GM18505 (cell line): ENCODE data around the gene HIPK3.
A peak's percentile ranks its signal among the peaks of the same experiment; 100 is the strongest.
"Not testable (repeated sequence)": the region's sequence is repeated elsewhere in the genome, so short reads cannot be mapped to it uniquely, and the experiment has no call there.

ENCODE experiments used
- ATAC-seq: cut with Tn5 transposase; IDR thresholded peaks from one replicate; pipeline ENCODE4 v1.9.1; 2021; ENCODE audit not compliant: unreplicated experiment
- POLR2A ChIP-seq: IDR thresholded peaks from 4 replicates; pipeline ENCODE4 v1.6.1; 2011; ENCODE audit warnings: borderline replicate concordance; ENCODE audit not compliant: insufficient read depth, insufficient read length; ENCODE audit errors: extremely low read depth

The HIPK3 gene

DNA sequence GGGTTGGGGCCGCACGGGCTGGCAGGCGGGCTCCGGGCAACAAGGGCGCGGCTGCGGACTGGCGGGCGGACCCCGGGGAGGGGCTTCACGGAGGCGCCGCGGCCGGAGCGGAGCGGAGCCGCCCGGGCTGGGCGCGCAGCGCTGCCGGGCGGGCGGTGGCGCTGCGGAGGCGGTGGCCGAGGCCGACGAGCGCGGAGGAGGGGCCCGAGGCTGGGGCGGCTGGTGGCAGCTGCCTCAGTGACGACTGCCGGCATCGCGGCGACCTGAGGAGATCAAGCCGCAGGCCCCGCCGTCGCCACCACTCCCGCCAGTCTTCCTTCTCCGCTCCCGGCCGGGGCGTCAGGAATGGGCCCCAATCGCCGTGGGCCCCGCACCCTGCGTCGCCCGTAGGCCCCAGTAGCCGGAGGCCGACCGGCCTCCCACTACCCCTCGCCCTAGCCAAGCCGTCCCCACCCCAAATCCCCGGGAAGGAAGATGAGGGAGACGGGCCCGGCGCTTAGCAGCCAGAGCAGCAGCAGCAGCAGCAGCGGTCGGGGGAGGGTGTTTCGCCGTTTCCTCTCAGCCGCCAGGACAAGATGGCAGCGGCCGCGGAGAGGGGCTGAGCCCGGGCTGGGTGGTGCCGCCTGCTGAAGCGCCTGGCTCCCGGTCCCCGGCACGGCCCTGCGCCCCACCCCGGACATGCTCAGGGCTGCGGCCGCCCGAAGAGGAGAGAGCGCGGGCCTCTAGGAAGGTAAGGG lies at the start of gene HIPK3:
HIPK3 (plus strand) TSS at position 222 of the 737 bp plus-strand sequence.
- TF ChIP-seq POLR2A, result peak; percentile 79
- ATAC-seq, result peak; percentile 80

DNA sequence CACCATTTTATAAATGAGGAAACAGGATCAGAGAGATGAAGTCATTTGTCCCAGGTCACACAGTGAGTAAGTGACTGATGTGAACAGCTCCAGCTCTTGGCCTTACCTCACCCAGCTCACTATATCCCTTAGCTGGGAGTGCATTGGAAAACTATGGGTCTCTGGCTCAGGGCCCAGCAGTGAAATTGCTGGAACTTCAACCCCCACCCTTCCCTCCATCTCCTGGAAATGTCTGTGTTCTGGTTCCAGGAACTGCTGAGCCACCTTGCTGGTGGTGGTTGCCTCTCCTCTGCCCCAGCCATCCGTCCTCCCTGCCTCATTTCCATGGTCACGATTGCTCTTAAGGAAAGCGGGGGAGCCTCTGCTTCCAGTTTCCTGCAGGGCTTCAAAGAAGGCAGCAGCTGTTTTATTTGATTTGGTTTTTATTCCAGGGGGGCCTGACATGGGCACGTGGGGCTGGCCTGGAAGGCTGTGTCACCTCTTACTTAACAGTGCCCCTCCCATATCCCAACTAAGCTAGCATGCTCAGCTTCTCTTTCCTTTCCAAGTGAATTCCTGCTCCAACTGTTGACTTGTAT lies 49.7 kb upstream of the HIPK3 start:
- no peak for ATAC-seq
- TF ChIP-seq POLR2A, result no peak

DNA sequence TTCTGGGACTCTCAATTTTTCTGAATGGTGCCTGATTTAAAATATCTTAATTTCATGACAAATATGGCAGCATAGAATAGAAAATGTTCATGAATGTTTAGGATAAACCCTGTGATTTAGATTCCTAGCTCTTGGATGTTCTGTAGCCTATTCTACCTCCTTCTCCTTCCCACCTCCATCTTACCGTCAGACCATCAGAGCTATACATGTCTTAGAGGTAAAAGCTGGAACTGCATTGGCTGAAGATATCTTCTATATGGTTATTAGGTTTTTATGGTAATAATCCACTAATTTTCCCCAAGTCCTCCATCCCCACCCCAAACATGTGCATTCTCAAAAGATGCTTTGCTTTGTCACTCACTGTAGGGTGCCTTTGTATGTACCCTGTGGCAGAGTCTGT lies 49.0 kb upstream of the HIPK3 start:
- TF ChIP-seq POLR2A, result no peak
- ATAC-seq, result no peak

DNA sequence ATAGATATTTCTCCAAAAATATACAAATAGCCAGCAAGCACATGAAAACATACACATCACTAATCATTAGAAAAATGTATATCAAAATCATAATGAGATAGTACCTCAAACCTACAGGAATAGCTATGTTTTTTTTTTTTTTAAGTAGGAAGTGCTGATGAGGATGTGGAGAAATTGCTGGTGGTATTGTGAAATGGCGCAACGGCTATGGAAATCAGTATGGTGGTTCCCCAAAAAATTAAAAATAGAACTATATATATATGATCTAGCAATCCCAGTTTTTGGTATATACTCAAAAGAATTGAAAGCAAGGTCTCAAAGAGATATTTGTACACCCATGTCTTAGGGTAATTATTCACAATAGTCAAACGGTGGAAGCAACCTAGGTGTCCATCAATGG lies 46.0 kb upstream of the HIPK3 start:
- TF ChIP-seq POLR2A, result no peak
- ATAC-seq, result no peak

DNA sequence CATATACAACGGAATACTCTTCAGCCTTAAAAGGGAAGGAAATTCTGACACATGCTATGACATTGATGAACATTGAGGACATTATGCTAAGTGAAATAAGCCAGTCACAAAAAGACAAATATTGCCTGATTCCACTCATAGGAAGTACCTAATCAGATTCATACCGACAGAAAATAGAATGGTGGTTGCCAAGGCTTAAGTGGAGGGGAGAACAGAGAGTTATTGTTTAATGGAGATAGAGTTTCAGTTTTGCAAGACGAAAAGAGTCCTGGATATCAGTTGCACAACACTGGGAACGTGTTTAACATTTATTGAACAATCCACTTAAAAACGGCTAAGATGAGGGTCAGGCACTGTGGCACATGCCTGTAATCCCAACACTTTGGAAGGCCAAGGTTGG lies 45.6 kb upstream of the HIPK3 start:
- no peak for TF ChIP-seq POLR2A
- ATAC-seq, result no peak

DNA sequence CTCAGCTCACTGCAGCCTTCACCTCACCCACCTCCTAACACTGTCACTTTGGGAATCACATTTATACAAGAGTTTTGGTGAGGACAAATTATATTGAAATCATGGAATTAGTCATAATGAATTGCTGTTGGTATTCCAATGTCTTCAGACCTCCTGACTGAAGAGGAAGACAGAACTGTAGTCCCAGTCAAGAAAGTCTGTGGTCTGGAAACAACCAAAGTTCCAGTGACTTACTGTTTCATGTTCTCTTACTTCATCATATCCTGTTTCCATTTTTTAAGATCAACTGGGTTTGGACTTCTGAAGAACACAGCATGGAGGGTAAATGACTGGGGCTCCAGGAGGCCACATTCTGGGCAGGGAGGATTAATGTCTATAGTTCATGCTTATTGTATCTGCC lies 43.0 kb upstream of the HIPK3 start:
- TF ChIP-seq POLR2A, result no peak

DNA sequence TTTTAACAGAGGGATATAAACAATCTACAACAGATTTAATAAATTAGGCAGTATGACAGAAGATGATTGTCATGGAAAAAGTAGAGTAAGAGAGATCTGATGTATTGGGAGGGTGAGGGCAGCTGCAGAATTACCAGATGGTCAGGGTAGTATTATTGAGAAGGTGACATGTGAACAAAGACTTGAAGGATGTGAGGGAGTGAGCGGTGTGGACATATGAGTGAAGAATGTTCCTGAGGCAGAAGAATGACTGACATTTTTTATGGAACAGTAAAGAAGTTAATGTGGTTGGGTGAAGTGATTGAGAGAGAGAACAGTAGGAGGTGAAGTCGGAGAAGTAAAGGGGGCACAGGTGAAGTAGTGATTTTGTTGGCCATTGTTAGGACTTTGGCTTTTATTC lies 42.4 kb upstream of the HIPK3 start:
- no peak for TF ChIP-seq POLR2A
- no peak for ATAC-seq

More for the DNA sequence above, 43.0 kb upstream of the HIPK3 start:
- no peak for ATAC-seq

DNA sequence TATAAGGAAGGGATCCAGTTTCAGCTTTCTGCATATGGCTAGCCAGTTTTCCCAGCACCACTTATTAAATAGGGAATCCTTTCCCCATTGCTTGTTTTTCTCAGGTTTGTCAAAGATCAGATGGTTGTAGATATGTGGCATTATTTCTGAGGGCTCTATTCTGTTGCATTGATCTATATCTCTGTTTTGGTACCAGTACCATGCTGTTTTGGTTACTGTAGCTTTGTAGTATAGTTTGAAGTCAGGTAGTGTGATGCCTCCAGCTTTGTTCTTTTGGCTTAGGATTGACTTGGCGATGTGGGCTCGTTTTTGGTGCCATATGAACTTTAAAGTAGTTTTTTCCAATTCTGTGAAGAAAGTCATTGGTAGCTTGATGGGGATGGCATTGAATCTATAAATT lies 40.5 kb upstream of the HIPK3 start:
- not testable (repeated sequence) for ATAC-seq

DNA sequence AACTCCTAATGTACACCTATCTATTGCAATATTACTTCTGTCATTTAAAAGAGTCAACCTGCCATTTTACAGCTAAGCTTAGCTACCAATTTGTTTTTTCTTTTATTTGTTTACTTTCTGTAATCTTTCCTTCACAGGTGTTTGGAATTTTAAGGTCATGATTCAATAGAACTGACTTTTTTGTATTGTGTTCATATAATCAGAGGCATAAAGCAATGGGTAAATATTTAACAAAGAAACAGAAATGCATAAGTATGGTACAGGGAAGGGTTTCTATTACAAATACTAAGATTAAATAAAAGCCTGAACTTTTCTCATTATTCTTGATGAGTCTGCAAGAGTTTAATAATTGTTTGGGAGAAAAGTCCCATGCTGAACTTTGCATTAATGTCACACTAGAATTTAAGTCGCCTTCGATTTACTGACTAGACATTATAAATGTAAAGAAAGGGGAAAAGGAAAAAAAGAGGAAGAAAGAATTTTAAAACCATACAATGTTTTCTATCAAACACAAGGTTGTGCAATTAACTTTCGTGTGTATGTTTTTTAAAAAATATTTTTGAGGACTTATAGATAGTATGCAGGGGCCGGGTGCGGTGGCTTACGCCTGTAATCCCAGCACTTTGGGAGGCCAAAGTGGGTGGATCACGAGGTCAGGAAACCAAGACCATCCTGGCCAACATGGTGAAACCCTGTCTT lies 35.0 kb upstream of the HIPK3 start:
- TF ChIP-seq POLR2A, result no peak
- ATAC-seq, result no peak

DNA sequence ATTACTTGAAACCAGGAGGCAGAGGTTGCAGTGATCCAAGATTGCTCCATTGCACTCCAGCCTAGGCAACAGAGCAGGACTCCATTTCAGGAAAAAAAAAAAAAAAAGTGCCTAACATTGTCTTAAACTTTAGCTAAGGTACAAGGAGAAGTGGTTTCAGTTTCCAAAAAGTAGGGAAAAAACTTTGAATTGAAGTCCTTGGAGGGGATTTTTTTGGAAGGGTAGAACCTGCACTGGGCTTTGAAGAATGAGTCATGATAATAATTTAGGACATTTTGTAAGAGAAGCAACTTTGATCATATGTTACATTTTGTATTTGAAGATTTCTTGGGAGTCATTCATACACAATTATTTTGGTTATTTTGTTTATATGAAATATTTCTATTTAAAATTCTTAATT lies 31.8 kb upstream of the HIPK3 start:
- no peak for TF ChIP-seq POLR2A
- ATAC-seq, result no peak

DNA sequence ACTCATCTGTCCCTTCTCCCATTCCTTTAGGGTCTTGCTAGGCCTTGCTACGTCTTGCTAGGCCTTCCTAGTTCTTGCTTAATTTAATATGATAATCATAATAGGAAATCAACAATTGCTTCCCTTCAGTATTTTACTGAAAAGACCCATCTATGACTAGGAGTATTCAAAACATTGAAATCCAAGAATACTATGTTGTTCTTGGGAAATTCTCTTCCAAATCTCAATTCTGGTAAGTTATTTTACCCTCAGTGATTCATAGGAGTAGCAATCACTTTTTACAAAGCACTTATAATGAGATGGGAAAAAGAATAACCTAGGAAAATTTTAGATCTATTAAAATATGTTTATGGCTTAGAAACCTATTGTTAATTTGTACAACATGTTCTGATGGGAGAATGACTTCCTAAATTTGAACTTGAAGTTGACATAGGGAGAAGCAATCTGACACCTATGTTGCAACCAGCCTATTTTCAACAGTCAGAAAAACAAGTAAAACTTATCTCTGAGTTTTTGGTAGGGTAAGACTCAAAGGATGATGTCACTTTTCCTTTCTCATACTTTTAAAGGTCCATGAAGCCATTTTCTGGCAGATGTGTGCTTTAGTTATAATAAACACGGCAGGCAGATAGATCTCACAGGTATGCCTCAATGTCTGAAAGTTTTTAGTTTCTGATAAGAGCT lies 29.5 kb upstream of the HIPK3 start:
- no peak for TF ChIP-seq POLR2A
- no peak for ATAC-seq

DNA sequence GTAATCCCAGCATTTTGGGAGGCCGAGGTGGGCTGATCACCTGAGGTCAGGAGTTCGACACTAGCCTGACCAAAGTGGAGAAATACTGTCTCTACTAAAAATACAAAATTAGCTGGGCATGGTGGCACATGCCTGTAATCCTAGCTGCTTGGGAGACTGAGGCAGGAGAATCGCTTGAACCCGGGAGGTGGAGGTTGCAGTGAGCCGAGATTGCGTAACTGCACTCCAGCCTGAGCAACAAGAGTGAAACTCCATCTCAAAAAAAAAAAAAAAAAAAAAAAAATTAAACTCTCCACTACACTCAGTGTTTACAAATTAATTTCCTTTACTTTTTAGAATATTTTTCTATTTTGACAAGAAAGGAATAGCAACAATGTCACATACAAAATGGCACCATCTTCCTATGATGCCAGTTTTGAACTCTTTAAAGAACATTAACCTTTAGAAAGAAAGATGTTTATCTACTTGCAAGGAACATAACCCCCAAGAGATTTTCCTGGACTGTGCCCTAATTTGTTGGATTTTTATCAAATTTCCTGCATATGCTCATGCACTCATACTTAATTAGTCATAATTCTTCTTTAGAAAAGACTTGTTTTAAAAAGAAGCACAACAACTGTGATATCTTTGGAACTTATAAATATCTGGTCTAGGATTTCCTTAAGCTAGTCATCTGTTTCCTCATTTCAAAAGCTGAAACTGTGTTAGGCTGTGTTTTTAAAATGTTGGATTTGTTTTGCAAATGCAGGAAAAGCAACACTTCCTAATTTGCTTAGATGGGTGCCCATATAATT lies 22.6 kb upstream of the HIPK3 start:
- no peak for TF ChIP-seq POLR2A
- ATAC-seq, result no peak

DNA sequence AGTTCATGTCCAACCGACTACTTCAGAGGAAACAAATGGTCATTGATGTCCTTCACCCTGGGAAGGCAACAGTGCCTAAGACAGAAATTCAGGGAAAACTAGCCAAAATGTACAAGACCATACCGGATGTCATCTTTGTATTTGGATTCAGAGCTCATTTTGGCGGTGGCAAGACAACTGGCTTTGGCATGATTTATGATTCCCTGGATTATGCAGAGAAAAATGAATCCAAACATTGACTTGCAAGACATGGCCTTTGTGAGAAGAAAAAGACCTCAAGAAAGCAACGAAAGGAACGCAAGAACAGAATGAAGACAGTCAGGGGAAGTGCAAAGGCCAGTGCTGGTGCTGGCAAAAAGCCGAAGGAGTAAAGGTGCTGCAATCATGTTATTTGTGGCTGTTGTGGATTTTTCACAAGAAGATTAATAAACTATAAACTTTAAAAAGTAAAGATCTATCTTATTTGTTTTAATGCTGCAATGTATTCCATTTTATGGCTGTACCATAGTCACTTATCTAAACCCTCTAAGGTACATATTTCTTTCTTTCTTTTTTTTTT lies 20.1 kb upstream of the HIPK3 start:
- no peak for ATAC-seq
- TF ChIP-seq POLR2A, result no peak
